Stomach (tissue), 9 donors: ENCODE data around the gene B3GNT9. TPM values are rescaled to one million over a fixed set of nuclear protein-coding genes. Genes with fewer than 3 reads are reported as not detected.

ENCODE experiments used
- DNase-seq, 2 donors: peaks; one replicate each; pipeline versions ENCODE4 v3.0.0 to v3.0.0-alpha.2; 2013 to 2019
- H3K27ac ChIP-seq, 5 donors: fragments of 200-600 bp in 4 of 5; sonication (generic) in 4 of 5; one replicate each; pipeline ENCODE4 v1.5.1; 2013 to 2019; ENCODE audit warnings: mild to moderate bottlenecking in 1 of 5, moderate library complexity in 1 of 5
- H3K27me3 ChIP-seq, 3 donors: fragments of 200-600 bp; sonication (generic); one replicate each; pipeline ENCODE4 v1.5.1; 2017 to 2019; ENCODE audit warnings: mixed run types in 1 of 3
- H3K36me3 ChIP-seq, 4 donors: fragments of 200-600 bp; sonication (generic); 1 replicate in 3 of 4; 2 replicates in 1 of 4; pipeline ENCODE4 v1.5.1; 2016 to 2019
- H3K4me1 ChIP-seq, 4 donors: fragments of 200-600 bp; sonication (generic); one replicate each; pipeline ENCODE4 v1.5.1; 2016 to 2019
- H3K4me3 ChIP-seq, 4 donors: fragments of 200-600 bp; sonication (generic) in 3 of 4; one replicate each; pipeline ENCODE4 v1.5.1; 2016 to 2019; ENCODE audit warnings: mild to moderate bottlenecking in 1 of 4
- H3K9me3 ChIP-seq, 4 donors: fragments of 200-600 bp; sonication (generic); one replicate each; pipeline ENCODE4 v1.5.1; 2016 to 2019
- CTCF ChIP-seq, 7 experiments: fragments of 450-650 bp in 4 of 7; fragments of 200-600 bp in 3 of 7; sonication (generic) in 3 of 7; IDR thresholded peaks; one replicate each; pipeline ENCODE4 v1.5.1; 2016 to 2019; ENCODE audit warnings: antibody characterized with exemption in 7 of 7, control low read depth in 2 of 7, mild to moderate bottlenecking in 1 of 7
- EP300 ChIP-seq: sonication (generic); formaldehyde crosslinking; IDR thresholded peaks from one replicate; pipeline ENCODE4 v1.6.1; 2017; ENCODE audit warnings: antibody characterized with exemption
- POLR2A ChIP-seq, 4 donors: fragments of 450-650 bp; IDR thresholded peaks; one replicate each; pipeline ENCODE4 v1.6.1; 2016; ENCODE audit warnings: antibody characterized with exemption in 4 of 4, control low read depth in 2 of 4, mild to moderate bottlenecking in 1 of 4, moderate library complexity in 1 of 4
- POLR2AphosphoS5 ChIP-seq, 3 donors: sonication (generic); formaldehyde crosslinking; IDR thresholded peaks; one replicate each; pipeline ENCODE4 v1.6.1; 2016; ENCODE audit warnings: antibody characterized with exemption in 3 of 3
- WGBS, 5 donors: extraction: QIAGEN DNeasy Blood & Tissue Kit in 3 of 5; methylation state at CpG; one replicate each; pipeline versions ENCODE4 v1.1.5 to v1.1.7; 2013 to 2018; 5-methylcytosine and 5-hydroxymethylcytosine counted together
- intact Hi-C: fragments of 100-400 bp; cut with DNase I; formaldehyde crosslinking; loops from one replicate; pipeline ENCODE4 v1.15.1; 2023; ENCODE audit warnings: low total_unique reads
- polyA plus RNA-seq, 3 donors: library from polyadenylated mRNA; stranded (reverse); fragments of 200-250 nt; gene quantifications; one replicate each; pipeline ENCODE4 v1.2.3, GENCODE V29; 2013
- total RNA-seq, 5 donors: library from RNA; depleted of rRNA; stranded (reverse); fragments of >200 nt; gene quantifications; one replicate each; pipeline versions ENCODE4 v1.1.0 to v1.2.3, GENCODE V29; 2014 to 2016
- donor health status: healthy with polysubstance abuse.
- donor health status: Bipolar disorder and iron deficiency.
- donor health status: healthy.

The B3GNT9 gene
- total and polyA plus RNA-seq, 8 donors: 0.58 to 11.2 (median 4.2) TPM

DNA sequence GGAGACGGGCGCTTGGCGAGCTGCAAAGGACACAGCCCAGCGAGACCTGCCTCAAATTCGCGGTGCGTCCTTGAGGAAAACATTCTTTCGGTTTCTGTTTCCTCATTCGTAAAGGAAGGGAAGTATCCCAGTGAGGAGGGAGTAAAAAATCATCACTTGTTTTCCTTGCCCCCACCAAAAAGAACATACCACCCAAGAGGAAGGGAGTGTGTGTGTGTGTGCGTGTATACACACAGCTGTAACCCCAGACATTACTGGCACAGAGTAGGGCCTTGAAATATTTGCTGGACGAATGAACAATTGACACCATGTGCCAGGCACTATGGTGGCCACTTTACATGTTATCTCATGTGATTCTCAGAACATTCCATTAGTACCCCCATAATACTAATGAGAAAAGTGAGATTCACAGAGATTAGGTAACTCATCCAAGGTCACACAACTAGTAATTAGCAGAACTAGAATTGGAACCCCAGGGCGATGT is 34.9 kb upstream of the B3GNT9 start:
- peak overlapping the region; percentile 54 to 78 (median 59) for H3K4me3 ChIP-seq

GRCh38 chr16:67184995-67185650 is 34.3 kb upstream of the B3GNT9 start:
- Histone ChIP-seq H3K36me3 (no peaks in the 10 kb centered on the region), H3K27me3 (peaks cover 0 to 4% (median 0%) of the 10 kb centered on the region in 3 donors), H3K4me3 (peak overlapping the region; percentile 54 to 78 (median 59)), H3K27ac (peak overlapping the region in 3 of 5 donors; percentile 95 to 97 (median 96)), H3K9me3 (no peaks in the 10 kb centered on the region), H3K4me1 (peaks cover 22 to 55% (median 38%) of the 10 kb centered on the region in 4 donors)
- intact Hi-C loops: no loop called here
- WGBS, 5 donors: 10 to 26% (median 11%) methylated on average over 18 to 43 of the region's 43 CpGs
- peak; percentile 95 to 96 for DNase-seq
- TF ChIP-seq POLR2A (IDR thresholded peaks at IDR 0.05) (no peak), CTCF (IDR thresholded peaks at IDR 0.05) (peak in 5 of 7 experiments; percentile 61 to 83 (median 77)), POLR2AphosphoS5 (IDR thresholded peaks at IDR 0.05) (peak; percentile 21 to 84 (median 52)), EP300 (no peak)

More for the DNA sequence above, 34.9 kb upstream of the B3GNT9 start:
- WGBS, 5 donors: 9 to 12% (median 10%) methylated on average over 12 of the region's 12 CpGs
- H3K9me3 ChIP-seq: no peaks in the 10 kb centered on the region
- DNase-seq: no peak
- H3K27me3 ChIP-seq: peaks cover 0 to 4% (median 0%) of the 10 kb centered on the region in 3 donors
- intact Hi-C loops: no loop called here
- H3K27ac ChIP-seq: no peak overlapping the region
- no peak for TF ChIP-seq POLR2A (IDR thresholded peaks at IDR 0.05)
- peak in 1 of 7 experiments; percentile 11 for TF ChIP-seq CTCF (IDR thresholded peaks at IDR 0.05)
- H3K36me3 ChIP-seq: no peaks in the 10 kb centered on the region
- H3K4me1 ChIP-seq: peaks cover 22 to 54% (median 37%) of the 10 kb centered on the region in 4 donors

- Histone ChIP-seq H3K4me1 (peaks cover 22 to 58% (median 38%) of the 10 kb centered on the region in 4 donors), H3K27me3 (peaks cover 0 to 4% (median 0%) of the 10 kb centered on the region in 3 donors), H3K4me3 (peak overlapping the region; percentile 54 to 78 (median 59)), H3K36me3 (no peaks in the 10 kb centered on the region), H3K9me3 (no peaks in the 10 kb centered on the region), H3K27ac (peak overlapping the region; percentile 95 to 98 (median 97))
- TF ChIP-seq EP300 (no peak), POLR2AphosphoS5 (IDR thresholded peaks at IDR 0.05) (no peak), POLR2A (IDR thresholded peaks at IDR 0.05) (no peak), CTCF (IDR thresholded peaks at IDR 0.05) (no peak)
- no peak for DNase-seq
- intact Hi-C loops: no loop called here
- WGBS, 5 donors: 0 to 6% (median 5%) methylated on average over 28 to 59 of the region's 59 CpGs
These were observed 33.7 kb upstream of the B3GNT9 start for GRCh38 chr16:67184453-67184994.

DNA sequence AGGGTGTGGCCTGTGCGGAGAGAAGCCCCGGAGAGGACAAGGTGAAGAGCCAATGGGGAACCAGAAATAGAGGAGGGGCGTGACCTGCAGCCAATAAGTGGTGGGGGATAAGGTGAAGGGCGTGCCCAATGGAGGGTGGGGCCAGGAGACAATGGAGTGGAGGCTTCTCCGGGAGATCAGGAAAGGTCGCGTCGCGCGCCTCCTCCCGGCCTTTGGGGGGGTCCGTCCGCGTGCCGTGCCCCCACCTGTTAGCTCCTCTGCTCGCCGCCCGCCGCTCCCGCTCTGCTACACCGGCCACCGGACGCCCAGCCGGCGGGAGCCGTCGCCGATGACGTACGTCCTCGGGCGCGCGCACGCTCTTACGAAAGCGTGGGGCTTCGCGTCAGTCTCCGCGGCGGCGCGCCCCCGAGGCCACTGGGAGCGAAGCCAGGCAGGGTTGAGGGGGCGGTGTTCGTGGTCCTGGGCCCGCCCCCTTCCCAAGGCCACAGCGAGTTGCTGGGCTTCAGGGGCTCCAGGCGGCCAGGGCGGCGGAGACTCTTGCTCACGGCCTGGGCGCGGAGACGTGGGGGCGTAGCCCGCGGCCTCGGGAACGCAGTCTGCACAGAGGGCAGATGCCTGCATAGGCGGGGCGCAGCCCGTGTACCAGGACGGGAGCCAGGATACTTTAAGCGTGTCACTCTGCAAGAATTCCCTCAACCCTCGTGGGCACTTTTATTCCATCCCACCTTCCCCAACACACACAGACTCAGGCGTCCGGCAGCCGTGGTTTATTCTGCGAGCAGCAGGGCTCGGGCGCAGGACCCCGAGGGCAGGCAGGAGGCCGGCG is 33.0 kb upstream of the B3GNT9 start, which contains the start of gene MATCAP1:
Gene MATCAP1 (minus strand): TSS at position 337 of the 826 bp plus-strand sequence. CDS start 3,353 bp downstream, outside the sequence.
- H3K9me3 ChIP-seq: no peaks in the 10 kb centered on the region
- intact Hi-C loops: no loop called here
- 0 to 1% (median 0%) methylated on average over 21 to 77 of the region's 77 CpGs for WGBS, 5 donors
- no peaks in the 10 kb centered on the region for H3K36me3 ChIP-seq
- DNase-seq: peak; percentile 94 to 99
- peak within 1 kb of the TSS; percentile 95 to 98 (median 97) for H3K27ac ChIP-seq
- H3K27me3 ChIP-seq: peaks cover 0 to 4% (median 0%) of the 10 kb centered on the region in 3 donors
- H3K4me1 ChIP-seq: peaks cover 24 to 64% (median 42%) of the 10 kb centered on the region in 4 donors
- TF ChIP-seq POLR2A (IDR thresholded peaks at IDR 0.05) (no peak), CTCF (IDR thresholded peaks at IDR 0.05) (no peak), POLR2AphosphoS5 (IDR thresholded peaks at IDR 0.05) (peak; percentile 13 to 83 (median 68)), EP300 (peak; percentile 35)
- peak within 1 kb of the TSS; percentile 54 to 78 (median 59) for H3K4me3 ChIP-seq
